ENCODE data around the gene XRCC1. TPM values are rescaled to one million over a fixed set of nuclear protein-coding genes. Genes with fewer than 3 reads are reported as not detected.

Gene XRCC1
- total RNA-seq = 10 to 100 TPM; 46.5 to 48.4 TPM

GRCh38 chr19:43575156-43575950 is at the start of gene XRCC1, which contains the start of gene PINLYP:
Gene XRCC1 (minus strand): TSS chr19:43575527. CDS start chr19:43575458, 69 bp downstream.
Gene PINLYP (plus strand): TSS chr19:43575801. CDS start chr19:43577192, 1,391 bp downstream.
- peak within 1 kb of the TSS; percentile 93 for H3K27ac Mint-ChIP-seq
- peak within 1 kb of the TSS; percentile 96 for H3K4me3 Mint-ChIP-seq
- CTCF ChIA-PET = interaction anchor here (0.6 to 5.3 kb wide), 8 partner anchors 10 to 128 kb away, joined by 3 to 67 read pairs (median 6); partner anchors contain the start of genes IRGQ and ZNF576

GRCh38 chr19:43624933-43625332 is 49.6 kb upstream of the XRCC1 start:
- ChIA-PET CTCF (interaction anchor here (0.7 to 1.0 kb wide), 2 partner anchors 29 to 31 kb away, joined by 3 read pairs; partner anchors contain the start of genes IRGQ and ZNF576), POLR2A (no interaction called here)
- no peak overlapping the region for H3K4me3 Mint-ChIP-seq
- ATAC-seq = peak; percentile 82
- no peak overlapping the region for H3K27ac Mint-ChIP-seq
- peak; percentile 91 for DNase-seq
- no peaks in the 10 kb centered on the region for H3K9me3 Mint-ChIP-seq (ENCODE audit: insufficient read depth)
- H3K4me1 Mint-ChIP-seq (ENCODE audit: low read depth) = peaks cover 39% of the 10 kb centered on the region
- H3K27me3 Mint-ChIP-seq (ENCODE audit: low read depth) = peaks cover 5% of the 10 kb centered on the region
- no peaks in the 10 kb centered on the region for H3K36me3 Mint-ChIP-seq (ENCODE audit: low read depth)

More at GRCh38 chr19:43575156-43575950, at the start of gene XRCC1, which contains the start of gene PINLYP:
- peak; percentile 96 for ATAC-seq
- Mint-ChIP-seq H3K27me3 (ENCODE audit: low read depth) (no peaks in the 10 kb centered on the region), H3K4me1 (ENCODE audit: low read depth) (peaks cover 45% of the 10 kb centered on the region), H3K9me3 (ENCODE audit: insufficient read depth) (no peaks in the 10 kb centered on the region), H3K36me3 (ENCODE audit: low read depth) (peaks cover 11% of the 10 kb centered on the region)
- DNase-seq = peak; percentile 99
- POLR2A ChIA-PET = interaction anchor here (0.6 to 5.0 kb wide), 6 partner anchors 12 to 44 kb away, joined by 3 to 44 read pairs (median 4); partner anchors contain the start of genes IRGQ and ZNF576

GRCh38 chr19:43623889-43624670 is 48.8 kb upstream of the XRCC1 start:
- H3K36me3 Mint-ChIP-seq (ENCODE audit: low read depth) = no peaks in the 10 kb centered on the region
- ChIA-PET CTCF (interaction anchor here (1.0 kb wide), 1 partner anchor 31 kb away, joined by 3 read pairs; no protein-coding TSS in a partner anchor), POLR2A (no interaction called here)
- H3K27ac Mint-ChIP-seq = no peak overlapping the region
- no peaks in the 10 kb centered on the region for H3K9me3 Mint-ChIP-seq (ENCODE audit: insufficient read depth)
- ATAC-seq (no peak), DNase-seq (no peak)
- peaks cover 5% of the 10 kb centered on the region for H3K27me3 Mint-ChIP-seq (ENCODE audit: low read depth)
- H3K4me3 Mint-ChIP-seq = no peak overlapping the region
- peaks cover 40% of the 10 kb centered on the region for H3K4me1 Mint-ChIP-seq (ENCODE audit: low read depth)

GRCh38 chr19:43622956-43623355 is 47.6 kb upstream of the XRCC1 start:
- Mint-ChIP-seq H3K4me3 (no peak overlapping the region), H3K9me3 (ENCODE audit: insufficient read depth) (no peaks in the 10 kb centered on the region), H3K27ac (no peak overlapping the region), H3K4me1 (ENCODE audit: low read depth) (peaks cover 43% of the 10 kb centered on the region), H3K27me3 (ENCODE audit: low read depth) (peaks cover 2% of the 10 kb centered on the region), H3K36me3 (ENCODE audit: low read depth) (peaks cover 2% of the 10 kb centered on the region)
- DNase-seq (no peak), ATAC-seq (no peak)
- ChIA-PET POLR2A (no interaction called here), CTCF (no interaction called here)

GRCh38 chr19:43622070-43622469 is 46.7 kb upstream of the XRCC1 start:
- Mint-ChIP-seq H3K27ac (no peak overlapping the region), H3K36me3 (ENCODE audit: low read depth) (peaks cover 2% of the 10 kb centered on the region), H3K27me3 (ENCODE audit: low read depth) (peaks cover 2% of the 10 kb centered on the region), H3K4me1 (ENCODE audit: low read depth) (peaks cover 41% of the 10 kb centered on the region), H3K9me3 (ENCODE audit: insufficient read depth) (no peaks in the 10 kb centered on the region), H3K4me3 (no peak overlapping the region)
- no peak for ATAC-seq
- DNase-seq = no peak
- POLR2A ChIA-PET = no interaction called here
- CTCF ChIA-PET = interaction anchor here (1.6 kb wide), 1 partner anchor 97 kb away, joined by 3 read pairs; no protein-coding TSS in a partner anchor

GRCh38 chr19:43620061-43621001 is 45.0 kb upstream of the XRCC1 start:
- ATAC-seq = no peak
- Mint-ChIP-seq H3K36me3 (ENCODE audit: low read depth) (peaks cover 2% of the 10 kb centered on the region), H3K27ac (peak overlapping the region; percentile 98), H3K9me3 (ENCODE audit: insufficient read depth) (no peaks in the 10 kb centered on the region), H3K4me3 (peak overlapping the region; percentile 94), H3K4me1 (ENCODE audit: low read depth) (peaks cover 32% of the 10 kb centered on the region), H3K27me3 (ENCODE audit: low read depth) (no peaks in the 10 kb centered on the region)
- CTCF ChIA-PET = interaction anchor here (1.6 kb wide), 1 partner anchor 95 kb away, joined by 3 read pairs; no protein-coding TSS in a partner anchor
- peak; percentile 91 for DNase-seq
- POLR2A ChIA-PET = interaction anchor here (0.6 to 0.9 kb wide), 3 partner anchors 87 to 203 kb away, joined by 3 read pairs; partner anchors contain the start of genes SMG9 and ZNF575

- peak; percentile 84 for DNase-seq
- Mint-ChIP-seq H3K9me3 (ENCODE audit: insufficient read depth) (no peaks in the 10 kb centered on the region), H3K27me3 (ENCODE audit: low read depth) (no peaks in the 10 kb centered on the region), H3K4me3 (peak within 1 kb of the TSS; percentile 94), H3K36me3 (ENCODE audit: low read depth) (peaks cover 2% of the 10 kb centered on the region), H3K27ac (peak within 1 kb of the TSS; percentile 98), H3K4me1 (ENCODE audit: low read depth) (peaks cover 24% of the 10 kb centered on the region)
- peak; percentile 92 for ATAC-seq
- ChIA-PET CTCF (no interaction called here), POLR2A (interaction anchor here (0.6 to 0.9 kb wide), 3 partner anchors 86 to 203 kb away, joined by 3 read pairs; partner anchors contain the start of genes SMG9 and ZNF575)
Observed at GRCh38 chr19:43619262-43620060, 44.1 kb upstream of the XRCC1 start, which contains the start of gene ZNF428. Gene ZNF428 (minus strand): TSS chr19:43619629. CDS start chr19:43614304, 5,325 bp downstream.

GRCh38 chr19:43618921-43619261 is 43.6 kb upstream of the XRCC1 start:
- Mint-ChIP-seq H3K4me1 (ENCODE audit: low read depth) (peaks cover 19% of the 10 kb centered on the region), H3K36me3 (ENCODE audit: low read depth) (peaks cover 2% of the 10 kb centered on the region)
- CTCF ChIA-PET = no interaction called here

GRCh38 chr19:43616954-43617353 is 41.6 kb upstream of the XRCC1 start:
- Mint-ChIP-seq H3K27me3 (ENCODE audit: low read depth) (no peaks in the 10 kb centered on the region), H3K36me3 (ENCODE audit: low read depth) (peaks cover 8% of the 10 kb centered on the region), H3K27ac (no peak overlapping the region), H3K4me1 (ENCODE audit: low read depth) (peaks cover 17% of the 10 kb centered on the region), H3K4me3 (no peak overlapping the region), H3K9me3 (ENCODE audit: insufficient read depth) (no peaks in the 10 kb centered on the region)
- ChIA-PET POLR2A (no interaction called here), CTCF (interaction anchor here (1.1 kb wide), 1 partner anchor 81 kb away, joined by 4 read pairs; no protein-coding TSS in a partner anchor)
- ATAC-seq = no peak
- no peak for DNase-seq

More at GRCh38 chr19:43618921-43619261, 43.6 kb upstream of the XRCC1 start:
- peak; percentile 73 for DNase-seq
- Mint-ChIP-seq H3K27me3 (ENCODE audit: low read depth) (no peaks in the 10 kb centered on the region), H3K4me3 (peak overlapping the region; percentile 94), H3K27ac (peak overlapping the region; percentile 98), H3K9me3 (ENCODE audit: insufficient read depth) (no peaks in the 10 kb centered on the region)
- ATAC-seq = peak; percentile 51
- POLR2A ChIA-PET = no interaction called here

GRCh38 chr19:43616306-43616705 is 41.0 kb upstream of the XRCC1 start:
- ChIA-PET POLR2A (no interaction called here), CTCF (interaction anchor here (1.1 to 1.4 kb wide), 3 partner anchors 61 to 96 kb away, joined by 3 to 5 read pairs (median 4); no protein-coding TSS in a partner anchor)
- ATAC-seq = no peak
- DNase-seq = no peak
- Mint-ChIP-seq H3K36me3 (ENCODE audit: low read depth) (peaks cover 12% of the 10 kb centered on the region), H3K27ac (no peak overlapping the region), H3K27me3 (ENCODE audit: low read depth) (no peaks in the 10 kb centered on the region), H3K4me1 (ENCODE audit: low read depth) (peaks cover 15% of the 10 kb centered on the region), H3K4me3 (no peak overlapping the region), H3K9me3 (ENCODE audit: insufficient read depth) (no peaks in the 10 kb centered on the region)

Data from activated CD8-positive, alpha-beta T cell treated with anti-CD3 and anti-CD28 coated beads, Interleukin-2, amount 10 ng/mL, durations not matched to agents 7 days and 5 days (primary cell).